ENCODE measurements around the gene CHD2.

The CHD2 gene

GRCh38 chr15:93024293-93024692, 124.2 kb downstream of the CHD2 start:
- peaks cover 58 to 71% of the 10 kb centered on the region in 2 donors for H3K36me3 ChIP-seq (ENCODE audit: control insufficient read depth in 1 of 2, insufficient read depth in 2 of 2, low read length in 2 of 2)
- peaks cover 8 to 25% of the 10 kb centered on the region in 2 donors for H3K4me1 ChIP-seq (ENCODE audit: control insufficient read depth in 1 of 2, insufficient read depth in 2 of 2, low read length in 2 of 2)
- no peak overlapping the region for H3K27ac ChIP-seq (ENCODE audit: low read length)
- H3K27me3 ChIP-seq (ENCODE audit: low read depth, low read length): no peaks in the 10 kb centered on the region
- H3K9me3 ChIP-seq (ENCODE audit: control insufficient read depth in 1 of 2, low read length in 2 of 2): no peaks in the 10 kb centered on the region
- no peak overlapping the region for H3K4me3 ChIP-seq (ENCODE audit: low read depth in 1 of 2, low read length in 2 of 2)

GRCh38 chr15:93024716-93025624, 124.8 kb downstream of the CHD2 start:
- Histone ChIP-seq H3K27me3 (ENCODE audit: low read depth, low read length) (no peaks in the 10 kb centered on the region), H3K4me1 (ENCODE audit: control insufficient read depth in 1 of 2, insufficient read depth in 2 of 2, low read length in 2 of 2) (peaks cover 12 to 32% of the 10 kb centered on the region in 2 donors), H3K27ac (ENCODE audit: low read length) (no peak overlapping the region), H3K36me3 (ENCODE audit: control insufficient read depth in 1 of 2, insufficient read depth in 2 of 2, low read length in 2 of 2) (peaks cover 51 to 65% of the 10 kb centered on the region in 2 donors), H3K4me3 (ENCODE audit: low read depth in 1 of 2, low read length in 2 of 2) (no peak overlapping the region), H3K9me3 (ENCODE audit: control insufficient read depth in 1 of 2, low read length in 2 of 2) (no peaks in the 10 kb centered on the region)

- H3K27ac ChIP-seq (ENCODE audit: low read length): no peak overlapping the region
- H3K27me3 ChIP-seq (ENCODE audit: low read depth, low read length): no peaks in the 10 kb centered on the region
- no peaks in the 10 kb centered on the region for H3K9me3 ChIP-seq (ENCODE audit: control insufficient read depth in 1 of 2, low read length in 2 of 2)
- no peak overlapping the region for H3K4me3 ChIP-seq (ENCODE audit: low read depth in 1 of 2, low read length in 2 of 2)
- H3K4me1 ChIP-seq (ENCODE audit: control insufficient read depth in 1 of 2, insufficient read depth in 2 of 2, low read length in 2 of 2): peaks cover 12 to 38% of the 10 kb centered on the region in 2 donors
- peaks cover 45 to 59% of the 10 kb centered on the region in 2 donors for H3K36me3 ChIP-seq (ENCODE audit: control insufficient read depth in 1 of 2, insufficient read depth in 2 of 2, low read length in 2 of 2)
Measured at GRCh38 chr15:93025625-93025982, 125.5 kb downstream of the CHD2 start.

- no peaks in the 10 kb centered on the region for H3K9me3 ChIP-seq (ENCODE audit: control insufficient read depth in 1 of 2, low read length in 2 of 2)
- peaks cover 12 to 46% of the 10 kb centered on the region in 2 donors for H3K4me1 ChIP-seq (ENCODE audit: control insufficient read depth in 1 of 2, insufficient read depth in 2 of 2, low read length in 2 of 2)
- H3K4me3 ChIP-seq (ENCODE audit: low read depth in 1 of 2, low read length in 2 of 2): no peak overlapping the region
- H3K36me3 ChIP-seq (ENCODE audit: control insufficient read depth in 1 of 2, insufficient read depth in 2 of 2, low read length in 2 of 2): peaks cover 39 to 52% of the 10 kb centered on the region in 2 donors
- H3K27ac ChIP-seq (ENCODE audit: low read length): peak overlapping the region; percentile 22
- no peaks in the 10 kb centered on the region for H3K27me3 ChIP-seq (ENCODE audit: low read depth, low read length)
Measured at GRCh38 chr15:93026380-93026817, 126.3 kb downstream of the CHD2 start.

- H3K4me1 ChIP-seq (ENCODE audit: control insufficient read depth in 1 of 2, insufficient read depth in 2 of 2, low read length in 2 of 2): peaks cover 12 to 47% of the 10 kb centered on the region in 2 donors
- peaks cover 29 to 42% of the 10 kb centered on the region in 2 donors for H3K36me3 ChIP-seq (ENCODE audit: control insufficient read depth in 1 of 2, insufficient read depth in 2 of 2, low read length in 2 of 2)
- peak overlapping the region; percentile 86 for H3K27ac ChIP-seq (ENCODE audit: low read length)
- no peaks in the 10 kb centered on the region for H3K27me3 ChIP-seq (ENCODE audit: low read depth, low read length)
- no peak overlapping the region for H3K4me3 ChIP-seq (ENCODE audit: low read depth in 1 of 2, low read length in 2 of 2)
- H3K9me3 ChIP-seq (ENCODE audit: control insufficient read depth in 1 of 2, low read length in 2 of 2): no peaks in the 10 kb centered on the region
Measured at GRCh38 chr15:93027413-93027812, 127.3 kb downstream of the CHD2 start.

- Histone ChIP-seq H3K27ac (ENCODE audit: low read length) (peak overlapping the region; percentile 86), H3K9me3 (ENCODE audit: control insufficient read depth in 1 of 2, low read length in 2 of 2) (no peaks in the 10 kb centered on the region), H3K27me3 (ENCODE audit: low read depth, low read length) (no peaks in the 10 kb centered on the region), H3K4me1 (ENCODE audit: control insufficient read depth in 1 of 2, insufficient read depth in 2 of 2, low read length in 2 of 2) (peaks cover 12 to 47% of the 10 kb centered on the region in 2 donors), H3K4me3 (ENCODE audit: low read depth in 1 of 2, low read length in 2 of 2) (no peak overlapping the region), H3K36me3 (ENCODE audit: control insufficient read depth in 1 of 2, insufficient read depth in 2 of 2, low read length in 2 of 2) (peaks cover 25 to 35% of the 10 kb centered on the region in 2 donors)
Measured at GRCh38 chr15:93028111-93028631, 128.0 kb downstream of the CHD2 start.

- Histone ChIP-seq H3K4me3 (ENCODE audit: low read depth in 1 of 2, low read length in 2 of 2) (peak overlapping the region in 1 of 2 donors; percentile 27), H3K36me3 (ENCODE audit: control insufficient read depth in 1 of 2, insufficient read depth in 2 of 2, low read length in 2 of 2) (peaks cover 25 to 29% of the 10 kb centered on the region in 2 donors), H3K4me1 (ENCODE audit: control insufficient read depth in 1 of 2, insufficient read depth in 2 of 2, low read length in 2 of 2) (peaks cover 12 to 47% of the 10 kb centered on the region in 2 donors), H3K9me3 (ENCODE audit: control insufficient read depth in 1 of 2, low read length in 2 of 2) (no peaks in the 10 kb centered on the region), H3K27ac (ENCODE audit: low read length) (peak overlapping the region; percentile 86), H3K27me3 (ENCODE audit: low read depth, low read length) (no peaks in the 10 kb centered on the region)
Measured at GRCh38 chr15:93028632-93029213, 128.6 kb downstream of the CHD2 start.

GRCh38 chr15:93029214-93029835, 129.2 kb downstream of the CHD2 start:
- Histone ChIP-seq H3K36me3 (ENCODE audit: control insufficient read depth in 1 of 2, insufficient read depth in 2 of 2, low read length in 2 of 2) (peaks cover 21 to 23% of the 10 kb centered on the region in 2 donors), H3K27ac (ENCODE audit: low read length) (peak overlapping the region; percentile 86), H3K4me1 (ENCODE audit: control insufficient read depth in 1 of 2, insufficient read depth in 2 of 2, low read length in 2 of 2) (peaks cover 12 to 47% of the 10 kb centered on the region in 2 donors), H3K4me3 (ENCODE audit: low read depth in 1 of 2, low read length in 2 of 2) (peak overlapping the region in 1 of 2 donors; percentile 27), H3K27me3 (ENCODE audit: low read depth, low read length) (no peaks in the 10 kb centered on the region), H3K9me3 (ENCODE audit: control insufficient read depth in 1 of 2, low read length in 2 of 2) (no peaks in the 10 kb centered on the region)

- Histone ChIP-seq H3K27ac (ENCODE audit: low read length) (peak overlapping the region; percentile 86), H3K27me3 (ENCODE audit: low read depth, low read length) (no peaks in the 10 kb centered on the region), H3K4me1 (ENCODE audit: control insufficient read depth in 1 of 2, insufficient read depth in 2 of 2, low read length in 2 of 2) (peaks cover 12 to 50% of the 10 kb centered on the region in 2 donors), H3K9me3 (ENCODE audit: control insufficient read depth in 1 of 2, low read length in 2 of 2) (no peaks in the 10 kb centered on the region), H3K4me3 (ENCODE audit: low read depth in 1 of 2, low read length in 2 of 2) (peak overlapping the region in 1 of 2 donors; percentile 27), H3K36me3 (ENCODE audit: control insufficient read depth in 1 of 2, insufficient read depth in 2 of 2, low read length in 2 of 2) (peaks cover 15 to 17% of the 10 kb centered on the region in 2 donors)
Measured at GRCh38 chr15:93029836-93030429, 129.8 kb downstream of the CHD2 start.

GRCh38 chr15:93030430-93031102, 130.4 kb downstream of the CHD2 start:
- Histone ChIP-seq H3K4me3 (ENCODE audit: low read depth in 1 of 2, low read length in 2 of 2) (peak overlapping the region in 1 of 2 donors; percentile 15), H3K36me3 (ENCODE audit: control insufficient read depth in 1 of 2, insufficient read depth in 2 of 2, low read length in 2 of 2) (peaks cover 8 to 11% of the 10 kb centered on the region in 2 donors), H3K27ac (ENCODE audit: low read length) (peak overlapping the region; percentile 86), H3K27me3 (ENCODE audit: low read depth, low read length) (no peaks in the 10 kb centered on the region), H3K4me1 (ENCODE audit: control insufficient read depth in 1 of 2, insufficient read depth in 2 of 2, low read length in 2 of 2) (peaks cover 12 to 54% of the 10 kb centered on the region in 2 donors), H3K9me3 (ENCODE audit: control insufficient read depth in 1 of 2, low read length in 2 of 2) (no peaks in the 10 kb centered on the region)

Data from muscle layer of duodenum (tissue), 2 donors.